Upper lobe of left lung (tissue), 6 donors: Measurements from ENCODE around the gene FAM171A1. TPM values are rescaled to one million over a fixed set of nuclear protein-coding genes. Genes with fewer than 3 reads are reported as not detected.
"Not testable (repeated sequence)": the region's sequence is repeated elsewhere in the genome, so short reads cannot be mapped to it uniquely, and the experiment has no call there.

ENCODE experiments used
- ATAC-seq, 2 donors: fragments of 200-7000 bp; cut with Tn5 transposase; one replicate each; pipeline ENCODE4 v1.9.1; 2022; ENCODE audit warnings: mild to moderate bottlenecking in 2 of 2, moderate library complexity in 2 of 2; ENCODE audit not compliant: low FRiP score in 2 of 2
- DNase-seq, 2 donors: peaks; one replicate each; pipeline ENCODE4 v3.0.0-alpha.2; 2019 to 2020
- H3K27ac ChIP-seq, 4 donors: fragments of 200-600 bp; sonication (generic); one replicate each; pipeline ENCODE4 v1.5.1; 2016 to 2019
- H3K27me3 ChIP-seq, 4 donors: fragments of 200-600 bp; sonication (generic); one replicate each; pipeline ENCODE4 v1.5.1; 2017 to 2019
- H3K36me3 ChIP-seq, 4 donors: fragments of 200-600 bp; sonication (generic); one replicate each; pipeline ENCODE4 v1.5.1; 2016 to 2019
- H3K4me1 ChIP-seq, 4 donors: fragments of 200-600 bp; sonication (generic); one replicate each; pipeline ENCODE4 v1.5.1; 2018 to 2019
- H3K4me3 ChIP-seq, 4 donors: fragments of 200-600 bp; sonication (generic); one replicate each; pipeline ENCODE4 v1.5.1; 2017 to 2019; ENCODE audit warnings: mild to moderate bottlenecking in 2 of 4, moderate library complexity in 1 of 4
- H3K9me3 ChIP-seq, 4 donors: fragments of 200-600 bp; sonication (generic); one replicate each; pipeline ENCODE4 v1.5.1; 2018 to 2019
- EP300 ChIP-seq, 4 donors: sonication (generic); formaldehyde crosslinking; IDR thresholded peaks; one replicate each; pipeline ENCODE4 v1.5.1; 2017; ENCODE audit warnings: antibody characterized with exemption in 4 of 4, control low read depth in 2 of 4
- POLR2A ChIP-seq, 4 donors: fragments of 450-650 bp; IDR thresholded peaks; one replicate each; pipeline ENCODE4 v1.5.1; 2016 to 2017; ENCODE audit warnings: antibody characterized with exemption in 4 of 4, mild to moderate bottlenecking in 2 of 4
- POLR2AphosphoS5 ChIP-seq, 2 donors: sonication (generic); formaldehyde crosslinking; IDR thresholded peaks; one replicate each; pipeline ENCODE4 v1.5.1; 2017; ENCODE audit warnings: antibody characterized with exemption in 2 of 2
- WGBS, 2 donors: methylation state at CpG; one replicate each; pipeline ENCODE4 v1.1.5; 2017 to 2018; 5-methylcytosine and 5-hydroxymethylcytosine counted together
- total RNA-seq, 6 donors: library from RNA; depleted of rRNA in 4 of 6; stranded (reverse); fragments of >200 nt in 4 of 6; gene quantifications; one replicate each; pipeline versions ENCODE4 v1.1.0 to v1.2.1, GENCODE V29; 2016 to 2021
- TF ChIP-seq, protein P1 (sequence below), 6 experiments: fragments of 450-650 bp in 4 of 6; fragments of 200-600 bp in 2 of 6; sonication (generic) in 2 of 6; IDR thresholded peaks; one replicate each; pipeline ENCODE4 v1.5.1; 2016 to 2019; ENCODE audit warnings: antibody characterized with exemption in 6 of 6
- donor health status: DM: no; HTN: no; CAD: no; lungs with moderate emphysema.
- donor health status: DM: no; HTN: yes; CAD: no; lungs with severe emphysema.

FAM171A1 gene
- total RNA-seq, 6 donors from 2014 or later = 3.7 to 19.4 (median 7.2) TPM

DNA sequence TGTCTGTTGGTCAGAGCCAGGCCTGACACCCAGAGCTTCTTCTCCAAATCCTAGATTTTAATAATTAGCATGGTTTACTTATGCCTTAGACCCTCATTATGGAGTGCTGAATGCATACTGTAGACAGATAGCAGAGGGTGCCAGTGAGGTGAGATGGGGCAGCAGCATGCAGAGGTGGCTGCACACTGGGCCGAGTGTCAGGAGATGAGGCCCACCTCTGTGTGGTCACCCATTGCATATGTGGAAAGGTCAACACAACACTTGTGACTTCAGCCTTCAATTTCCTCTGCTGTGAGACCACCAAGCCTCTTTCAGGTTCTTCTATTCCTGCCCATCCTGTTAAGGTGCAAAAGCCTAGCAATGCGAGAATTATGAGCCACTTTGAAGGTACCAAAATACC is 162.9 kb downstream of the FAM171A1 start:
- WGBS, 2 donors = 81 to 94% methylated on average over 2 of the region's 2 CpGs
- peaks cover 0 to 7% (median 5%) of the 10 kb centered on the region in 4 donors for H3K4me1 ChIP-seq
- TF ChIP-seq POLR2AphosphoS5 (IDR thresholded peaks at IDR 0.05) (no peak), EP300 (IDR thresholded peaks at IDR 0.05) (no peak), POLR2A (IDR thresholded peaks at IDR 0.05) (no peak)
- TF ChIP-seq, protein P1, sequence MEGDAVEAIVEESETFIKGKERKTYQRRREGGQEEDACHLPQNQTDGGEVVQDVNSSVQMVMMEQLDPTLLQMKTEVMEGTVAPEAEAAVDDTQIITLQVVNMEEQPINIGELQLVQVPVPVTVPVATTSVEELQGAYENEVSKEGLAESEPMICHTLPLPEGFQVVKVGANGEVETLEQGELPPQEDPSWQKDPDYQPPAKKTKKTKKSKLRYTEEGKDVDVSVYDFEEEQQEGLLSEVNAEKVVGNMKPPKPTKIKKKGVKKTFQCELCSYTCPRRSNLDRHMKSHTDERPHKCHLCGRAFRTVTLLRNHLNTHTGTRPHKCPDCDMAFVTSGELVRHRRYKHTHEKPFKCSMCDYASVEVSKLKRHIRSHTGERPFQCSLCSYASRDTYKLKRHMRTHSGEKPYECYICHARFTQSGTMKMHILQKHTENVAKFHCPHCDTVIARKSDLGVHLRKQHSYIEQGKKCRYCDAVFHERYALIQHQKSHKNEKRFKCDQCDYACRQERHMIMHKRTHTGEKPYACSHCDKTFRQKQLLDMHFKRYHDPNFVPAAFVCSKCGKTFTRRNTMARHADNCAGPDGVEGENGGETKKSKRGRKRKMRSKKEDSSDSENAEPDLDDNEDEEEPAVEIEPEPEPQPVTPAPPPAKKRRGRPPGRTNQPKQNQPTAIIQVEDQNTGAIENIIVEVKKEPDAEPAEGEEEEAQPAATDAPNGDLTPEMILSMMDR (IDR thresholded peaks at IDR 0.05) = no peak
- DNase-seq (no peak), ATAC-seq (no peak)
- no peak overlapping the region for H3K4me3 ChIP-seq
- H3K27me3 ChIP-seq = no peaks in the 10 kb centered on the region
- peak overlapping the region in 2 of 4 donors; percentile 43 to 57 for H3K27ac ChIP-seq
- no peaks in the 10 kb centered on the region for H3K9me3 ChIP-seq
- H3K36me3 ChIP-seq = peaks cover 0 to 2% (median 0%) of the 10 kb centered on the region in 4 donors

DNA sequence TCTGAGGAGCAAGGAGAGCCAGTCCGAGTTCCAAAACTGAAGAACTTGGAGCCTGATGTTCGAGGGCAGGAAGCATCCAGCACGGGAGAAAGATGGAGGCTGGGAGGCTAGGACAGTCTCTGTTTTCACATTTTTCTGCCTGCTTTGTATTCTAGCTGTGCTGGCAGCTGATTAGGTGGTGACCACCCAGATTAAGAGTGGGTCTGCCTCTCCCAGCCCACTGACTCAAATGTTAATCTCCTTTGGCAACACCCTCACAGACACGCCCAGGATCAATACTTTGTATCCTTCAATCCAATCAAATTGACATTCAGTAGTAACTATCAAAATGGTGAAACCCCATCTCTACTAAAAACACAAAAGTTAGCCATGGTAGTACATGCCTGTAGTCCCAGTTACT is 163.7 kb downstream of the FAM171A1 start:
- not testable (repeated sequence) for H3K4me3 ChIP-seq, ATAC-seq, H3K4me1 ChIP-seq, DNase-seq, H3K27me3 ChIP-seq, H3K9me3 ChIP-seq, H3K27ac ChIP-seq, H3K36me3 ChIP-seq
- 95 to 97% methylated on average over 4 of the region's 4 CpGs for WGBS, 2 donors

DNA sequence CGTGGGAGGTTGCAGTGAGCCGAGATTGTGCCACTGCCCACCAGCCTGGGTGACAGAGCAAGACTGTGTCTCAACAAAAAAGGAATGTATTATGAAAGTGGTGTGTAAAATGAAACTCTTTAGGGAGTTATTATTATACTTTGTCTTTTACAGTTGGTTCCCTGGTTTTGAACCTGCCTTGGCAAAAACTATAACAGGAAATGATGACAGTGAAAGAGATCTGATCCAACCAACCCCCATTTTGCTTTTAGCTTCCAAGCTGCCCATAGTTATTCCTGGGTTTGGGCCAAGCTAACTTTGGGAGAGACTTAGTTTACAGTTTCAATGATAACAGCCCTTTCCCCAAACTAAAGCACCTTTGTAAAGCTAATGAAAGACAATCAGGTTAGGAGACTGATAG is 168.4 kb downstream of the FAM171A1 start:
- no peaks in the 10 kb centered on the region for H3K27me3 ChIP-seq
- ATAC-seq = no peak
- no peak overlapping the region for H3K4me3 ChIP-seq
- DNase-seq = no peak
- TF ChIP-seq POLR2A (IDR thresholded peaks at IDR 0.05) (no peak), POLR2AphosphoS5 (IDR thresholded peaks at IDR 0.05) (no peak), EP300 (IDR thresholded peaks at IDR 0.05) (no peak)
- TF ChIP-seq, protein P1 (IDR thresholded peaks at IDR 0.05) = no peak
- H3K9me3 ChIP-seq = no peaks in the 10 kb centered on the region
- no peak overlapping the region for H3K27ac ChIP-seq
- H3K4me1 ChIP-seq = peaks cover 0 to 6% (median 2%) of the 10 kb centered on the region in 4 donors
- H3K36me3 ChIP-seq = no peaks in the 10 kb centered on the region
- WGBS, 2 donors = 82 to 88% methylated on average over 2 of the region's 2 CpGs

DNA sequence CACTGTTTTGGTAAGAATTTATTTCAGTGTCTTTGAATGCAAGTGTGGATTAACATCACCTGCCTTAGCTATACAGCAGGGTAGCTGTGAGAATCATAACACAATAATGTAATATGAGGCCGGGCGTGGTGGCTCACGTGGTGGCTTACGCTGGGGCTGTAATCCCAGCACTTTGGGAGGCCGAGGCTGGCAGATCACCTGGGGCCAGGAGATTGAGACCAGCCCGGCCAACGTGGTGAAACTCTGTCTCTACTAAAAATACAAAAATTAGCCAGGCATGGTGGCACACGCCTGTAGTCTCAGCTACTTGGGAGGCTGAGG is 168.8 kb downstream of the FAM171A1 start:
- H3K9me3 ChIP-seq, H3K27me3 ChIP-seq, ATAC-seq, H3K36me3 ChIP-seq, H3K4me3 ChIP-seq, DNase-seq, H3K4me1 ChIP-seq, H3K27ac ChIP-seq: not testable (repeated sequence)
- WGBS, 2 donors = 87 to 93% methylated on average over 7 to 8 of the region's 8 CpGs

DNA sequence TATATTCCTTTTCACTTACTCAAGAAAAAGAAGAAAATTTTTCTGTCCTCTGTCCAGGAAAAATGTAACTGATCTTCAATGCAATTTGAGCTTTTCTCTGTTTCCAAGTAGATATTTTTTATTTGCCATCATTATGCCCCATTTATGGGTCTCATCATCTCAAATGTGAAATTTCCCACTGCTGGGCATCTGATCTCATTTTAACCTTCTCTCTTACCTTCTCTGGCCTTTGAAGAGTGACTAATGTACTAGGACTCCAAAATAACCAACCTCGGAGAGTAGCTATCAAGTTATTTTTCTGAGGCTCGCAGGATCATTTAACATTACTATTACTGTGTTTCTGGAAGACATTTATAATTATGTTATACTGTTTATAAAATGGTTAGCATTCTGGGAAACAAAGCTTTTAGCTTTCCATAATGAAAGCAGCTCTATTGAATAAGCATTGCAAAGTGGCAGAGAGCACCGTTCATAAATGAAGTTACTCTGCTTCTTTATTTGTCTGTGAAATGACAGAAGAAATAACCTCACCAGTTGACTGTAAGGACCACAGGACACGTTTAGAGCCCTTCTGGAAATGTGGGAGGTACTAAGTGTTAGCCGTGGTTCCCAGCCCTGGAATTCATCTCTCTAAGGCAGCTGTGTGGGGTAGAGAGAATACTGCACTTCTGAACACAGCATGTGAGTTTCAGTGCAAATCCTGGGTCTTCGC is 169.3 kb downstream of the FAM171A1 start:
- peaks cover 0 to 6% (median 2%) of the 10 kb centered on the region in 4 donors for H3K4me1 ChIP-seq

More for the DNA sequence above, 169.3 kb downstream of the FAM171A1 start:
- H3K27me3 ChIP-seq = no peaks in the 10 kb centered on the region
- no peaks in the 10 kb centered on the region for H3K9me3 ChIP-seq
- no peak overlapping the region for H3K4me3 ChIP-seq
- no peak for TF ChIP-seq POLR2A (IDR thresholded peaks at IDR 0.05)
- TF ChIP-seq, protein P1 (IDR thresholded peaks at IDR 0.05) = no peak
- TF ChIP-seq POLR2AphosphoS5 (IDR thresholded peaks at IDR 0.05) = no peak
- no peak for TF ChIP-seq EP300 (IDR thresholded peaks at IDR 0.05)
- 70 to 77% methylated on average over 6 of the region's 6 CpGs for WGBS, 2 donors
- no peak for DNase-seq
- ATAC-seq = no peak
- H3K27ac ChIP-seq = no peak overlapping the region
- no peaks in the 10 kb centered on the region for H3K36me3 ChIP-seq
